RWPE1 (cell line): ENCODE results near the gene TREM1.

Experiments used
- CTCF ChIA-PET: fragments of 350-600 bp; sonication (Branson Sonifier 250); formaldehyde crosslinking; extraction: SDS; loops from one replicate; lab custom pipeline; 2021; lab: Yijun Ruan, JAX
- POLR2A ChIA-PET: fragments of 400-600 bp; formaldehyde crosslinking; extraction: SDS; loops from one replicate; lab custom pipeline; 2020; ENCODE audit warnings: antibody characterized with exemption; ENCODE audit not compliant: low non-redundant PET; lab: Yijun Ruan, JAX
- DNase-seq: peaks from one replicate; pipeline ENCODE4 v3.0.0; 2012; ENCODE audit warnings: low spot score
- H3K27ac ChIP-seq: fragments of 450-650 bp; 2 replicates; pipeline ENCODE4 v1.5.1; 2017
- CTCF ChIP-seq: fragments of 450-650 bp; conservative IDR thresholded peaks from 2 replicates; pipeline ENCODE4 v1.5.1; 2017; ENCODE audit warnings: low read depth, mild to moderate bottlenecking

The TREM1 gene

DNA sequence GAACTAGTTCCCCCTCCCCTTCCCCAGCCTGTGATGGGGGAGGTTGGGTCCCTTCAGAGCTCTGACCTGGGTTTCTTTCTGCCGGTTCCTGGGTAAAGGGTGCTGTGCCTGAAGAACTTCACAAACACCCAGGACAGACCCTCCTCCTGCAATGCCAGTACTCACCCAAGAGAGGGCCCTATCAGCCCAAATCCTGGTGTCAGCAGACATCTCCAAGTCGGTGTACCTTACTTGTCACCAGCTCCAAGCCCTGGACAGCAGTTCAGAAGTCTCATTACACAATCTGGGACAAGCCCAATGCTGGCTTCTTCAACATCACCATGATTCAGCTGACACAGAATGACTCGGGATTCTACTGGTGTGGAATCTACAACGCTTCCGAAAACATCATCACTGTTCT, 57.9 kb downstream of the TREM1 start:
- no peak for DNase-seq
- ChIA-PET CTCF (no interaction called here), POLR2A (no interaction called here)
- TF ChIP-seq CTCF: no peak
- no peak overlapping the region for H3K27ac ChIP-seq

- CTCF ChIA-PET: no interaction called here
- POLR2A ChIA-PET: interaction anchor here (0.6 kb wide), 1 partner anchor 363 kb away, joined by 3 read pairs; no protein-coding TSS in a partner anchor
- H3K27ac ChIP-seq: no peak within 1 kb of the TSS
- DNase-seq: no peak
- TF ChIP-seq CTCF: no peak
Measured at GRCh38 chr6:41228096-41228495, 58.4 kb downstream of the TREM1 start, which contains the start of gene TREML4. Gene TREML4, plus strand, starts transcription at chr6:41228349. Its CDS starts 79 bp downstream, at chr6:41228428.

DNA sequence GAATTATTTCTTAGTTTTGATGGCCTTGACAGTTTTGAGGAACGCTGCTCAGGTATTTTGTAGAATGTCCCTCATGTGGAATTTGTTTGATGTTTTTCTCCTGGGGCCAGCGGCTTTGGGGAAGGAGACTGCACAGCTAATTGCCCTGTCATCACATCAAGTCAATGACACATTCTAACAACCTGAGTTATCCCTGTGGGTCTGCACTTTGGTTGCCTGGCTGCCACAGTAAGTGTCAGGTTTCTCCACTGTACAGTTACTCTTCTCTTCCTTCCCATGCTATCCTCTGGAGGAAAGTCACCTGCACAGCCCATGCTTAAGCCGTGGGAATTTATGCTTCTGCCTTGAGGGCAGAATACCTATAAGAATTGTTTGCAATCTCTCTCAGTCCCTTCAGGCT, 59.7 kb downstream of the TREM1 start:
- TF ChIP-seq CTCF: no peak
- no peak for DNase-seq
- no peak overlapping the region for H3K27ac ChIP-seq
- POLR2A ChIA-PET: no interaction called here
- CTCF ChIA-PET: no interaction called here

- CTCF ChIA-PET: interaction anchor here (0.7 kb wide), 1 partner anchor 18 kb away, joined by 3 read pairs; no protein-coding TSS in a partner anchor
- no peak overlapping the region for H3K27ac ChIP-seq
- TF ChIP-seq CTCF: no peak
- POLR2A ChIA-PET: interaction anchor here (0.7 kb wide), 1 partner anchor 18 kb away, joined by 3 read pairs; no protein-coding TSS in a partner anchor
- DNase-seq: no peak
Measured at GRCh38 chr6:41224800-41225199, 61.7 kb downstream of the TREM1 start.
